SIG-M5 (cell line): Measurements from ENCODE around the gene RND2.
"Not testable (repeated sequence)": the region's sequence is repeated elsewhere in the genome, so short reads cannot be mapped to it uniquely, and the experiment has no call there.

Experiments used
- DNase-seq: peaks from one replicate; lab custom pipeline; 2025; lab: John Stamatoyannopoulos, UW

RND2 gene

GRCh38 chr17:43027091-43028032, 2.3 kb downstream of the RND2 start:
- no peak for DNase-seq

- DNase-seq, result no peak
These were observed 3.3 kb downstream of the RND2 start for GRCh38 chr17:43028221-43028861.

GRCh38 chr17:43030137-43030767, 5.2 kb downstream of the RND2 start:
- no peak for DNase-seq

DNA sequence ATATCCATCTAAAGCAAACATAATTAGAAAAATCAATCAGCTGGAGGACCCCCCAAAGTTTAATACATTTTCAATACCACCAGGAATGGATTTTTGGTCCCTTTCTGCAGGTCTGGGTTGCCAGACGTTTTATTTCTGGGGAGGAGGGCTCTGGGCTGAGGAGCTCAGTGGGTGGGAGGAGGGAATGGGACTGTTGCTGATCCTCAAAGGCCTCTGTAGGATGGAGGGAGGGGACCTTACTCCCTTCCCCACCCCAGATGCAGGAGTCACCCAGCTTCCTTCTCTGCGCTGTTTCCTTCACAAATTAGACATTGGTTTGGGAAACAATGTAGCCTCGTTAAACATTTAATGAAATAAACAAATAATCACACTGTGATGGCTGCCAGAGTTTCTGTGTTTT, 6.6 kb downstream of the RND2 start:
- DNase-seq, result no peak

DNA sequence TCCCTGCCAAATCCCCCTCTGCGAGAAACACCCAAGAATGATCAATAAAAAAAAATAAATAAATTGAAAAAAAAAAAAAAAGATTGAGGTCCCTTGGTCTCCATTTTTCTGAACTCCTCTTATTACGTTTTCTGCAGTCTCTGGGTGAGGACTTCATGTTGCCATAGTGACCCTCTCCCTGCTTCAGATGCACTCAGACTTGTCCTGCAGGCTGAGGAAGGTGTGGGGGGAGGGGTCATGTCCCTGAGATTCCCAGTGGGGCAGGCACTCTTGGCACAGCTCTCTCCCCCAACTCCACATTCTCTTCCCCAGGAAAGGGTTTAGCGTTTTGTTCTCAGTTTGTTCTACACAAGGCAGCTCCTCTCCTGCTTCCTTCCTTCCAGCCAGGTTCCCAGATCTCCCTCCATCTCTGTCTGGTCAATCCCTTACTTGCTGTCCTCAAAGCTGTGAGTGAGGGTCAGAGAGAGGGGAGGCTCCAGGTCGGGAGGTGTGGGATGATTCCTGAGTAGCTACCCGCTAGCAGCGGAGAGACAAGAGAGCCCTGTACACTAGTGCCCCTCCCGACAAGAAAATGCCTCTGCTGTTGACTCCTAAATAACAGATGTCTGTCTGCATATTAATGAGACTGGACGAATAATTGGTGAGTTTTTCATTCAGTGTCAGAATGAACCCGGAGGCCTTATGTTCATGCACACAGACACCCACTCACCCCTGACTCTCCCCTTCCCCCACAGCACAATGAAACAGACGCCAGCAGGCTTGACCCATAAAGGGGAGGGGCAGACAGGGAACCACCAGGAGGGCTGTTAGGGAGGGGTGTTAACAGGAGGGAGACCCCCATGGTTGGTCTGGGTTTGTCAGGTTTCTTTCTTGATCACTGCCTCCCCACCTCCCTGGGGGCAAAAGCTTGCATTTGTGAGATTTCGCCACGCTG, 9.2 kb downstream of the RND2 start:
- no peak for DNase-seq

DNA sequence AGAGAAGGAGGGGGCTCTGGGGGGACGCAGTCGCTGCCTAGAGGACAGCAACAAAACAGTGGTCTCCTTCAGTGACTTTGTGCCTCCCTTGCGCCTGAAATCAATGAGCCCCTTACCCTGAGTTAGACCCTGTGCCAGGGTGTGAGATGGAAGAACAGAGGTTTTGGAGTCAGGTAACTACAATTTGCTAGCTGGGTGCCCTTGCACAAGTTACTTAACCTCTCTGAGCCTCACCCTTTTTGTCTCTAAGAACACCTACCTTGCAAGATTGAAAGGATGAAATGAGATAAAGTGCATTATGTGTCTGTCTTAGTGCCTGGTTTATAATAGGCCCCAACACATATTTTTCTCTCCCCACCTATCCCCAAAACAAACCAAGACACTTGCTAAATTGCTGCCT, 9.9 kb downstream of the RND2 start:
- no peak for DNase-seq

DNA sequence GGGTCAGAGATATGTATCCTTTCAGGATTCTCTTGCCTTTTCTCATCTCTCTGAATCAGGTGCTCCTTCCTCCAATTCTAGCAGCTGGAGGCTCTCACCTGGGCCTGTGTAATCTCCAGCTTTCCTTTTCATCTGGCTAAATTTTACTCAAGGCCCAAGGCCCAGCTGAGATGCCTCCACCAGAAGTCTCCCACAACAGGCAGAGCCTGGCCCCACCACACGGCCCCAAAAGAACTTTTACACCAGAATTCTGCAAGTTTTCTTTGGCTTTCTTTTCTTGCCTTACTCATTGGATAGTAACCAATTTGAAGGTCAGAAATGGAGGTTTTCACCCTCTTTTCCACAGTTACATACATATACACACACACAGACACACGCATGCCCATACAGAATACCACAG, 14.6 kb downstream of the RND2 start:
- DNase-seq, result no peak

GRCh38 chr17:43040655-43041054, 15.6 kb downstream of the RND2 start:
- no peak for DNase-seq

DNA sequence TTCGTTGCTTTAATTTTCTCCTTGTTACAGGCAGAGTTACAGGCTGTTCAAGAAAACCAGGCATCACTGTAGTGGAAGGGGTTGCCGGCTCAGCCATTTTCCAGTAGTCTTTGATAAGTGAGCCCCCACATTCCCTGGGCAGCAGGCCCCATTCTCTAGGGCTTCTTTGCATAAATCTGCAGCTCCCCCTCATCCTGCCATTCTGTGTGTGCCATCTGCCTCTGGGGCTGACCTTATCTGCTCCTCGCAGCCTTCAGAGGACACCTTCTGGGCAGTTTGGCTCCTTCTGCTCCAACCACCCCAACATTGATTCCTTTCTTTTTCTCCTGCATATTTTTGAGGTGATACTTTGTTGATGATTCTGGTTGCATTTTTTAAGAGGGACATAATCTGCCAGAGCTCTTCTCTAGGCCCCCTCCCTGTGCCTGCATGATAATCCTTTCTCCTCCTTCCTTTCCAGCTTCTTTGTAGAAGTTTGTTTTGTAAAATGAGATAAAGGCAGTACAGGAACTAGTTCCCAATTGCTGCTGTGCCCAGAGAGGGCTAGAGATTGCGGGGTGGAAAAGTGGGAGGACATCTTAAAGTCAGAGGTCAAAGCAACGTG, 17.1 kb downstream of the RND2 start:
- no peak for DNase-seq

DNA sequence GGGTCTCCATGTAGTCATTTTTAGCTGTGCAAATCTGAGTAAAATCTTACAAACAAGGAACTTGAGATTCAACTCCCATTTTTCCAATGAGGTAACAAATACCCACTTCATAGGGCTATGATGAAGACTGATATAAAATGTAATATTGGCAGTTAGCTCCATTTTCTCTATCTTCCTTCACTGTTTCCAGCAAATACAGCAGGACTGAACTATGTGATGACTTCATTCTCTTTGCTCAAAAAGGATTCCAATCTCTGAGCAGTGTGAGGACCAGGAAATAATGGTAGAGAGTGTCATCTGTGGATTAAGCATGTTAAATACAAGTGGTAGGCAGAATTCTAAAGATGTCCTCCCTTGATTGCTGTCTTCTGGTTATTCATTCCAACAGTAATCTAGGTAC, 18.3 kb downstream of the RND2 start:
- DNase-seq, result no peak

DNA sequence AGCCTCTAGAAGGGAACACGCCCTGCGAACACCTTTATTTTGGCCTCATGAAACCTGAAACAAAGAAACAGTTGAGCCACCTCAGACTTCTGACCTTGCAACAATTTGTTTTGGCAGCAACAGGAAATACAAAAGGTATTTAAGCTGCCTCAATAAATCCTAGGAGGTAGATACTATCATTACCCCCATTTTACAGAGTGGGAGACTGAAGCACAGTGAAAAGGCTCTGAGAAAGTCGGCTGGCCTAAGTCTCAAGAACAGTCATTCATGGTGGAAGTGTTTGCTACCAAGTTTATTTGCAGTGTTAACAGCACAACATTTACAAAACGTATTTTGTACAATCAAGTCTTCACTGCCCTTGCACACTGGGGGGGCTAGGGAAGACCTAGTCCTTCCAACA, 19.0 kb downstream of the RND2 start:
- no peak for DNase-seq

- DNase-seq, result no peak
These were observed 26.9 kb downstream of the RND2 start for GRCh38 chr17:43051969-43052368.

GRCh38 chr17:43053008-43053407, 28.0 kb downstream of the RND2 start:
- DNase-seq, result not testable (repeated sequence)

DNA sequence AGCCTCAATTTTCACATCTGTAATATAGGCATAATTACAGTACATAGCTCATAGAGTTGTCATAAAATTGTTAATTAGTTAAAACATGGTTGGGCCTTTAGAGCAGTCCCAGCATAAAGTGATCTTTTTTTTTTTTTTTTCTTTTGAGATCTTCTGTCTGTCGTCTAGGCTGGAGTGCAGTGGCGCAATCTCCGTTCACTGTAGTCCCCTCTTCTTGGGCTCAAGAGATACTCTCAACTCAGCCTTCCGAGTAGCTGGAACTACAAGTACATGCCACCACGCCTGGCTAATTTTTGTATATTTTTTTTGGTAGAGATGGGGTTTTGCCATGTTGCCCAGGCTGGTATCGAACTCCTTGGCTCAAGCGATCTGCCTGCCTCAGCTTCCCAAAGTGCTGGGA, 31.0 kb downstream of the RND2 start:
- no peak for DNase-seq

GRCh38 chr17:43062984-43063638, 38.1 kb downstream of the RND2 start:
- DNase-seq, result no peak

GRCh38 chr17:43068570-43069367, 43.7 kb downstream of the RND2 start:
- no peak for DNase-seq

GRCh38 chr17:43069368-43069898, 44.4 kb downstream of the RND2 start:
- DNase-seq, result no peak

DNA sequence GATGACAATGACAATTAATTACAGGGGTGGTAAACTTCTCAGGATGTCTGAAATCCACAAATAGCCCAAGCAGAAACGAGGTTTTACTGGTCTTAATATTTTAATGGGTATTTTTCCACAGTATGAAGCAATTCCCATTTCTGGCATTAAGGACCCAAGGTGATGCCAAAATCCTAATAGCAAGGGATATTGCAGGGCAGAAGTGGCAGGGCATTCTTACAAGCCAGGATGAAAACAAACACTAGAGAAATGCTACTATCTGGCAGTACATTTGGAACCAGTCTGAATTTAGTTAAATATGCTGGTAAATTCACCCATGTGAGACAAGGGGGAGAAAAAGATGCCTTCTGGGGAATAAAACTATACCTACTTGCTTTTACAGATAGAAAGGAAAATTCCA, 45.2 kb downstream of the RND2 start:
- DNase-seq, result no peak

DNA sequence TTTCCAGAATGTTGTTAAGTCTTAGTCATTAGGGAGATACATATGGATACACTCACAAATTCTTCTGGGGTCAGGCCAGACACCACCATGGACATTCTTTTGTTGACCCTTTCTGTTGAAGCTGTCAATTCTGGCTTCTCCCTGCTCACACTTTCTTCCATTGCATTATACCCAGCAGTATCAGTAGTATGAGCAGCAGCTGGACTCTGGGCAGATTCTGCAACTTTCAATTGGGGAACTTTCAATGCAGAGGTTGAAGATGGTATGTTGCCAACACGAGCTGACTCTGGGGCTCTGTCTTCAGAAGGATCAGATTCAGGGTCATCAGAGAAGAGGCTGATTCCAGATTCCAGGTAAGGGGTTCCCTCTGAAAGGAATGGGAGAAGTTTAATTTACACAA, 45.8 kb downstream of the RND2 start:
- DNase-seq, result no peak

DNA sequence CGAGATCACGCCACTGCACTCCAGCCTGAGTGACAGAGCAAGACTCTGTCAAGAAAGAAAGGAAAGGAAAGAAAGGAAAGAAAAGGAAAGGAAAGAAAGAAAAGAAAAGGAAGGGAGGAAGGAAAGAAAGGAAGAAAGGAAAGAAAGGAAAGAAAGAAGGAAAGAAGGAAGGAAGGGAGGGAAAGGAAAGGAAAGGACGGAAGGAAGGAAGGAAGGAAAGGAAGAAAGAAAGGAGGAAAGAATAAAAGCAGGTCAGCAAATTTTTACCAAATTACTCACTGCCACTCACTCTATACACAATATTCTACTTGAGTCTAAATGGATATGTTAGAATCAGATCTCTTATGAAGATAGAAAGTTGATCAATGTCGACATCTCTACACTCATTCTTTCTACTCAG, 49.8 kb downstream of the RND2 start:
- no peak for DNase-seq
